HG03135 (cell line): Measurements from ENCODE around the gene ACOT2.
A peak's percentile ranks its signal among the peaks of the same experiment; 100 is the strongest.
"Not testable (repeated sequence)": the region's sequence is repeated elsewhere in the genome, so short reads cannot be mapped to it uniquely, and the experiment has no call there.

Source experiments
- ATAC-seq: cut with Tn5 transposase; IDR thresholded peaks from one replicate; pipeline ENCODE4 v1.9.1; 2021; ENCODE audit warnings: mild to moderate bottlenecking, moderate library complexity; ENCODE audit not compliant: unreplicated experiment

Gene ACOT2

GRCh38 chr14:73569185-73569958 lies at the start of gene ACOT2:
Gene ACOT2, plus strand, starts transcription at chr14:73569213. Its CDS starts 28 bp downstream, at chr14:73569241.
- peak; percentile 62 for ATAC-seq

GRCh38 chr14:73521229-73521628 lies 47.8 kb upstream of the ACOT2 start:
- no peak for ATAC-seq

- ATAC-seq, result no peak
These were observed 44.5 kb upstream of the ACOT2 start for GRCh38 chr14:73524493-73524892.

GRCh38 chr14:73526036-73526984 lies 42.7 kb upstream of the ACOT2 start:
- no peak for ATAC-seq

- ATAC-seq, result not testable (repeated sequence)
These were observed 39.7 kb upstream of the ACOT2 start for GRCh38 chr14:73529356-73529755.

GRCh38 chr14:73531971-73532370 lies 37.0 kb upstream of the ACOT2 start:
- not testable (repeated sequence) for ATAC-seq

GRCh38 chr14:73537244-73538045 lies 31.6 kb upstream of the ACOT2 start:
- not testable (repeated sequence) for ATAC-seq

- ATAC-seq, result not testable (repeated sequence)
These were observed 30.0 kb upstream of the ACOT2 start for GRCh38 chr14:73539017-73539416.

GRCh38 chr14:73542961-73543360 lies 26.1 kb upstream of the ACOT2 start:
- not testable (repeated sequence) for ATAC-seq

- ATAC-seq, result not testable (repeated sequence)
These were observed 23.7 kb upstream of the ACOT2 start for GRCh38 chr14:73545353-73545752.

- ATAC-seq, result not testable (repeated sequence)
These were observed 19.9 kb upstream of the ACOT2 start for GRCh38 chr14:73549097-73549496.

GRCh38 chr14:73549889-73550524 lies 19.0 kb upstream of the ACOT2 start:
- not testable (repeated sequence) for ATAC-seq

GRCh38 chr14:73553845-73554244 lies 15.2 kb upstream of the ACOT2 start:
- ATAC-seq, result no peak

GRCh38 chr14:73557201-73557600 lies 11.8 kb upstream of the ACOT2 start:
- ATAC-seq, result not testable (repeated sequence)

- not testable (repeated sequence) for ATAC-seq
These were observed 10.8 kb upstream of the ACOT2 start for GRCh38 chr14:73558238-73558637.

- ATAC-seq, result not testable (repeated sequence)
These were observed 6.8 kb upstream of the ACOT2 start for GRCh38 chr14:73562256-73562655.

GRCh38 chr14:73562696-73563095 lies 6.3 kb upstream of the ACOT2 start:
- not testable (repeated sequence) for ATAC-seq

- not testable (repeated sequence) for ATAC-seq
These were observed 2.6 kb upstream of the ACOT2 start for GRCh38 chr14:73566431-73566830.

- ATAC-seq, result not testable (repeated sequence)
These were observed 2.1 kb upstream of the ACOT2 start for GRCh38 chr14:73566935-73567334.

GRCh38 chr14:73567358-73567757 lies 1.7 kb upstream of the ACOT2 start:
- ATAC-seq, result no peak
